SIG-M5 treated with dmso at 0.1 percent for 504 hours (cell line): Measurements from ENCODE around the gene HIRIP3.

Experiments
- DNase-seq: peaks from one replicate; lab custom pipeline; 2025; ENCODE audit not compliant: unreplicated experiment; lab: John Stamatoyannopoulos, UW

HIRIP3 gene

DNA sequence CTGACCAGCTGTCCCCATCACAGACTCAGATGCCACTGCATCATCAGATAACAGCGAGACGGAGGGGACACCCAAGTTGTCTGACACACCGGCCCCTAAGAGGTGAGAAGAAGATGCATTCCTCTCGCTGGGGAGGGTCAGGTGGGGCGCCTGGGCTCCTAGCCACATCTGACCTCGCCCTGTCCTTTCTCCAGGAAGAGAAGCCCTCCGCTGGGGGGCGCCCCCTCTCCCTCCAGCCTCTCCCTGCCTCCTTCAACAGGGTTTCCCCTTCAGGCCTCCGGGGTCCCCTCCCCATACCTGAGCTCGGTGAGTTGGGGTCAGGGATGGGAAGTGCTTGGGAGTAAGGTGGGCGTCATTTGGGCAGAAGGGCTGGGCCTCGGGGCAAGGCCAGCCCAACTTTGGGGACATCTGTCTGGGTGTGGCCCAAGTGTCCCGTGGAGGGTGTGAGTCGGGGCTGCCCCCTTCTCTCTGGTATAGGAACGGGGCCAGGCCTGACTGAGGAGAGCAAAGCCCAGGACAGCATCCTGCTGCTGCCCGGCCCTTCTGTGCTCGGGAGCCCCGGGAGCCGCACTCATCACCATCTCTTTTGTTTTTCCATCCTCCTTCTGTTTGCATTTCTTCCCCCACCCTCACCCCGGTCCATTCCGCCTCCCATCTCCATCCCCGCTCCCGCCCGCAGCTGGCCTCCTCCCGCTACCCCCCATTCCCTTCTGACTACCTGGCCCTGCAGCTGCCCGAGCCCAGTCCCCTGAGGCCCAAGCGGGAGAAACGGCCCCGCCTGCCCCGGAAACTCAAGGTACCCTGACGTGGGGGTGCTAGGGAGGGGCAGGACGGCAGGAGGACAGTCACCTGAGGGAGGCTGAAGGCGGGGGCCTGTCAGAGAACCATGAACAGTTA is 5.6 kb upstream of the HIRIP3 start:
- DNase-seq, result no peak

DNA sequence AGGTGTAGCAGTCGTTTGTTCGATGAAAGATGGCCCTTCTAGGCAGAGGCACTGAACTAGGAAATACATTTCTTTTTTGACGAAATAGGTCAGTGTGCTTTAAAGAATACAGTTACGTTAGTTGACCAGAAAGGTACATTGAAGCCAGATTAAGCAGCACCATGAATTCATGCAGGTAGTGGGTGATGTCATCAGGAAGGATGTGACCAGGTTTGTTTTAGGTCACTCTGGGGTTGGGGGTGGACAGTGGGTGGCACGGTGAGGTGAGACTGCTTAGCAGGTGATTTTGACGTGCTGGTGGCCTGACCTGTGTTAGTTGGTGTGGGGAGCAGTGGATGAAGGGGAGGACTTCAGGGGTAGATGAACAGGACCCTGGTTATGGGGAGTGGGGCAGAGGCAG is 4.2 kb upstream of the HIRIP3 start:
- DNase-seq, result no peak

DNA sequence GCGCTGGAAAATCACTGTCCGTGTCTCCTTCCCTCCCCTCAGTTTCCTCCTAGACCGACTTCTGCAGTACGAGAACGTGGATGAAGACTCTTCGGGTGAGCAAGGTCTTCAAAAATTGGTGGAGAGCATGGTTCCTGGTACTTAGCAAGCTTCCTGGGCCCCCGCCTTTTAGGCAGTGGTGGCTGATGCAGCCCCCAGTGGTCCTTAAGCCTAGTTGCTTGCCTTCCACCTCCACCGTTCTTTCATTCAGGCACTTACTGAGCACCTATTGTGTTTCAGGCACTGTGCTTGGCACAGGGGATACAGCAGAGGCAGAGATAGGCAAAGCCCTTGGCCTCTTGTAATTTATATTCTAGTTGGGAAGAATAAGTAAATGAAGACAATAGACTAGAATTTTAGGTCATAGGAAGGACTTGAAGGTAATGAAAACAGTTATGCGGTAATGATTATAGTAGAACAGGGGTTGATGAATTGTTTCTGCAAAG is 1.4 kb upstream of the HIRIP3 start:
- DNase-seq, result no peak

DNA sequence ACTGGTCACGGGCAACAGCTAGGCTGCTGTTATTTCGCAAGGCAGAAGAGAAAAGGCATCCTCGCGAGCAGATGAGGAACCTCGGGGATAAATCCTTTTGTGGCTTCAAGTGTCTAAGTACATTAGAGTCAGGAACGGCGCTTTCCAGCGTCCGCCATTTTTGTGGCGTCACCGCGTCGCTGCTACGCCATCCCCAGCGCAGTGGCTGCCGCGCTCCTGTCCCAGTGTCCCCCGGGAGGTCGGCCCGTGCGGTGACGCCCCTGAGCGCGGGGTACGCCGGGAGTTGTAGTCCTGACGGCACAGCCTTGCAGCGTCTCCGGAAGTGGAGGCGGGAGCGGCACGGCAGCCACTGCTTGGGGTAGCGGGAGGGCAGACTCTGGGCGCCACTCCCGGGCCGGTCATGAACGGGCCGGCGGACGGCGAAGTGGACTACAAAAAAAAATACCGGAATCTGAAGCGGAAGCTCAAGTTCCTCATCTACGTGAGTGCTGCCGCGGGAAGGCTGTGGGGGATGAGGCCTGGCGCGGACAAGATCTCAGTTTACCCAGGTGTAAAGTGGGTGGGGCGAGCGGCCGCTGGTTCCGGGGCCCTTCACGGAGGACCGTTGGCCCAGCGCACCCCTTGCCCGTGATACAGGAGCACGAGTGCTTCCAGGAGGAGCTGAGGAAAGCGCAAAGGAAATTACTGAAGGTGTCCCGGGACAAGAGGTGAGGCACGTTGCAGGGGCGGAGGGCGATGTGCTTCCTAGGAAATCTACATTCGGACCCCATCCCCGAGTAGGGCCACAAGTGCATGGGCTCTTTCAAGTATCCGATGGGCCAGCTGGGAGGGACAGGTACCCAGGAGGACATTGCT is 721 bp upstream of the HIRIP3 start, which contains the start of gene INO80E:
TSS of gene INO80E (plus strand) at position 331 of the 855 bp plus-strand sequence. CDS start at position 401, 70 bp downstream.
- peak; percentile 95 for DNase-seq

DNA sequence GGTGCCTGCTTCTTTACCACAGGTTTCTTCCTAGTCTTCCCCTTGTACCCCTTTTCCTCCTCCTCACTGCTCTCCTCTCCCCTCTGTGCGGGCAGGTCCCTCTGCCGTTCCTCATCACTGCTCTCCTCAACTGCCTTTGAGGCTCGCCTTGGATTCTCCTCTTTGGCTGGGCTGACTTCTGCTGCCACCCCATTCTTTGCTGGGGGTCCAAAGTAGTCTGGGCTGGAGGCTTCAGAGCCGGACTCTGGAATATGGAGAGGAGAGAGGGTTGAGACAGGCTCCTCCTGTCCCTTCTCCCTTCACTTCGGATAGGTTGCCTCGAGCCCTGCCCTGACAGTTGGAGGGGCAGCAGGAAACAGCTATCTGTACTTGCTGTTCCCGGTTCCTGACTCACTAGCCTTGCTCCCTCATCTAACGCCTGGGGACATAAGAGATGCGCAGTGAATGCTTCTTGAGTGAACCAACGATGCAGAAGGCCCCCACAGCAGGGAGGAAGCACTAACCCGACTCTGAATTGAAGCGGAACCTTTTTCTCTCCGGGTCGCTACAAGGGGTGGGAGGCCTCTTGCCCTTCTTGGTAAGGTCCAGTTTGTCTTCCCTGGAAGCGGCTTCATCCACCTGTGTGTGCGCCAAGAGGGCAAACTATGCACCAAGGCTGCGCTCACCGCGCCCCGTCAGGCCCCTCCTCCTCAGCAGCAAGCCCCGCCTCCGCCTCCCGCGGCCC is 655 bp downstream of the HIRIP3 start:
- peak; percentile 34 for DNase-seq

DNA sequence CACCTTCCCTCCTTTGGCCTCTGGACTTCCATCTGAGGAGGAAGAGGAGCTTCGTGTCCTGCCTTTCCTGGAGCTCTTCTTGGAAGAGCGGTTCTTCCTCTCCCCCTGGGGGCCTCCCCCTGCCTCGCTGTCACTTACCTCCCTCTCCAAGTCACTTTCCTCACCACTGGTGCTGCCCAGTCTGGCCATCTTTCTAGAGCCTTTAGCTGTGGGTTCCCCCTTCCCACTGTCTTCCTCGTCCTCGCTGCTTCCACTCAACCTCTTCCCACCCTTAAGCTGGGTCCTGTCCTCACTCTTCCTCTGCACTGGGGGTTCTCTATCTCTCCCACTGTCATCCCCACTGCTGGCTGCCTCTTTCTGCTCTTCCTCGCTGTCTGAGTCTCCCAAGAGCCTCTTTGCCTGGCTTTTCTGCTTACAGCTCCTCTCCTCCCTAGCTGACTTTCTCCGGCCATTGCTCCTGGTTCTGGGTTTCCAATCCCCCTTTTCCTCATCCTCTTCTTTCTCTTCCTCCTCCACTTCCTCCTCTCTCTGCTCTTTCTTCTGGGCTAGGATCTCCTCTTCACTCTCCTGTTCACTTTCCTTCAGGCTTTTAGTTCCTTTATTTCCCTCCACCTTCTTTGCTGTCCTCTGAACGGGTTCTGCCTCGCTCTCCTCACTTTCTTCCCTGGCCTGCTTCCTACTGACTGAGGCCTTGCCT is 1.4 kb downstream of the HIRIP3 start:
- DNase-seq, result no peak

DNA sequence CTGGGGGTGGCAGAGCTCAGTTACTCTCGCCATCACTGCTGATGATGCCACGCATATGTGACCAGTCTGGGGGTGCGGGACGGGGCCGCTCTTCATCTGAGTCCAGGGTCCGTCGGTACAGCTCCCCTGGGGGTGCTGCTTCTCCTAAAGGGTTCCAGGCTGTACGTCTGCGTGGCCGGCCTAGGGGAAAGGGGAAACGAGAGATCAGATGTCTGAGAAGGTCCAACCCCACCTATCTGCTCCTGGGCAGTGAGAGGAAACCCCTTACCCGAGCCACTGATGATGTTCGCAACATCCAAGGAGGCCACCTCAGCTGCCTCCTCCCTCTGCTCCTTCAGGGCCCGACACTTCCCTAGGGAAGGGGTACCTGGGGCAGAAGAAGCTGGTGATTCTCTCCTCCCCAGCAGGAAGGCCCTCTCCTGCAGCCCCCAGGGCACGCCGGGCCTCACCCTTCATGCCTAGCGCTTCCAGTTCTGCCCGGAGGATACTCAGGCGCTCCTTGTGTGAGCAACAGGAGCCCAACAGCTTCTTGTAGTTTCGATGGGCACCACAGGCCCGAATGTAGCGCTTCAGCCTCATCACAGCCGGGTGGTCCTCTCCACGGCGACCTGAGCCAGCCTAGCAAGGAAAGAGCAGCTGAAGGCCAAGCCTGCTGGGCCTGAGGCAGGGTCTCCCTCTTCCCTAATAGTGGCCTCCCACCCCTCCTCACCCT is 2.1 kb downstream of the HIRIP3 start:
- no peak for DNase-seq

DNA sequence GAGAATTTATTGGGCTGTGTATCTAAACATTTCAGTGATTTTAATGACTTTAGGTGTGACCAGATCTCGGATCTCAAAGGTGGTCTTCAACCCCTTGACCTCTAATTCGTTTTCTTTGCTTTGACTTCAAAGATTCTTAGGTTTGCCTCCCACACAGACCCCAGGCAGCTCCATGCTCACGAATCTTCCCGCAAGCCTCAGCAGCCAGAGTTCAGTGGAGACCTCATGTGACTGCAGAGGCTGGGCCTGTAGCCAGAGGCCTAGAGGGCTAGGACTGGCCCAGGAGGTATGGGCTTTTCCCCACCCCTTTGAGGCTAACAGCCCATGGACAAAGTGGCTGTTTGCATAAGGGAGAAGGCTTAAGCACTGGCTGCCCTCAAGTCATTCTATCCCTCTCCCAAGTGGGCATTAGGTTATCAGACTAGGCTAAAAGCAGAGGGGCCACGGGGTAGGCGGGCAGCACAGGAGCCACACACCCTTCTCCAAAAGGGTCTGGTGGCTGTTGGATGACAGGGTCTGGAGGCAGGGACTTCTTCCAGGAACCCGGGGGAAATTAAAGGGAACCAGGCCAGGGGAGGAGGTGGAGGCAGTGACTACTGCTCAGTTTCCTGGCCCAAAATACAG is 3.0 kb downstream of the HIRIP3 start:
- DNase-seq, result no peak

DNA sequence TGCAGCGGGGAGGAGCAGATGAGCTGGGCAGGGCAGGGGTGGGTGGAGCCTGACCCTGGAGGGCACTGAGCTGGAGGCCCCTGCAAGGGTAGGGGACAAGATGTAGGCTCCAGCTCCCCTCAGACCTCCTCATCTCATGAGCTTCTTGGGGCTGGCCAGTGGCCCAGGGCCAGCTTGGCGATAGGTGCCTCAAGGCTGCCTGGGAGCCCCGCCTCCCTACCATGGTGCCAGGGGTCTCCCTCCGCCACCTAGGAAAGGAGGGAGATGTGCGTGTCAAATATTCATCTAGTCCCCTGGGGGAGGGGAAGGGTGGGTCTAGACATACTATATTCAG is 3.9 kb downstream of the HIRIP3 start:
- DNase-seq, result no peak

DNA sequence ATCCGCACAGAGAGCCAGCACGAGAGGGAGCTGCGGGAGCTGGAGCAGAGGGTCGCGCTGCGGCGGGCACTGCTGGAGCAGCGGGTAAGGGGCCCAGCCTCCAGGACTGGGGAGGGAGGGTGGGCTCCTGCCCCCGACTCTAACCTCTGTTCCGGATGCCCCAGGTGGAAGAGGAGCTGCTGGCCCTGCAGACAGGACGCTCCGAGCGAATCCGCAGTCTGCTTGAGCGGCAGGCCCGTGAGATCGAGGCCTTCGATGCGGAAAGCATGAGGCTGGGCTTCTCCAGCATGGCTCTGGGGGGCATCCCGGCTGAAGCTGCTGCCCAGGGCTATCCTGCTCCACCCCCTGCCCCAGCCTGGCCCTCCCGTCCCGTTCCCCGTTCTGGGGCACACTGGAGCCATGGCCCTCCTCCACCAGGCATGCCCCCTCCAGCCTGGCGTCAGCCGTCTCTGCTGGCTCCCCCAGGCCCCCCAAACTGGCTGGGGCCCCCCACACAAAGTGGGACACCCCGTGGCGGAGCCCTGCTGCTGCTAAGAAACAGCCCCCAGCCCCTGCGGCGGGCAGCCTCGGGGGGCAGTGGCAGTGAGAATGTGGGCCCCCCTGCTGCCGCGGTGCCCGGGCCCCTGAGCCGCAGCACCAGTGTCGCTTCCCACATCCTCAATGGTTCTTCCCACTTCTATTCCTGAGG is 4.4 kb downstream of the HIRIP3 start:
- no peak for DNase-seq

DNA sequence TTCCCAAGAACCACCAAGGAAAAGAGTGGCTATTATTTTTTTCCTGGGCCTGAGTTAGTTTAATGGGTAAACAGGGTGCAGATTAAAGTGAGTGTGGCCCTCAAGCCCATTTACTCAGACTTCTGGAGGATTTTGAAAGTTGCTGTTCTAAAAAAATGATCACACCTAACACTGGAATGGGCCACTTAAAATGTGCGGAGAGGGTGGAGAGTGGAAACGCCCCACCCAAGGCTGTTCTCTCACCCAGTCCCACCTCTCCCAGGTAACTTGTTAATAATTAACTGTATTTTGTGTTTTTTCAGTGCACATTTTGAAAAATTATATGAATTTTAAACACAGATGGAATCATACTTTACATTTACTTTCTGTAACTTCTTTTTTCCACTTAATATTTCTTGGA is 5.4 kb downstream of the HIRIP3 start:
- no peak for DNase-seq

DNA sequence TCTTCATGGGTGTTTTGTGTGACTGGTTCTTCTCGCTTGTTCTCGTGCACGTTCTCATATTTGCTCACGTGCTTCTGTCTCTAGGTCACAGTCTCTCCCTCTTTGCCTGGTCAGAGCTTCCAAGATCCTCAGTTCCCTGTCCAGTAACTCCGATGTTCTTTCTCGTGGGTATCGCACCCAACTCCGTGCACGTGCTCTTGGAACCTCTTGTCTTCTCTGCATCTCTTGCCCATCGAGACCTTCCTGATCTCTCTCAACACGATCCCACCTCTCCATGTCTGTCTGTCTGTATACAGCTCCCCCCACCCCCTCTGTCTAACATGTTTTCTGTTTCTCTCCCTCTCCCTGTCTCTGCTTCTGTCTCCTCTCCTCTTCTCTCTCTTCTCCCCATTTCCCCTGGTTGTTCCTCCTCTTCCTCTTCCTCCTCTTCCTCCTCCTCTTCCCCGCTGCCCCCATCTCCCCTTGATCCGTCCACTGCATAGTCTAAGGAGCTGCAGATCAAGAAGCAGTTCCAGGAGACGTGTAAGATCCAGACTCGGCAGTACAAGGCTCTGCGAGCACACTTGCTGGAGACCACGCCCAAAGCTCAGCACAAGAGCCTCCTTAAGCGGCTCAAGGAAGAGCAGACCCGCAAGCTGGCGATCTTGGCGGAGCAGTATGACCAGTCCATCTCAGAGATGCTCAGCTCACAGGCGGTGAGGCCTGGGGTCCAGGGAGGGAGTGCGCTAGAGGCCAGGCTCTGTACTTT is 6.1 kb downstream of the HIRIP3 start:
- no peak for DNase-seq

DNA sequence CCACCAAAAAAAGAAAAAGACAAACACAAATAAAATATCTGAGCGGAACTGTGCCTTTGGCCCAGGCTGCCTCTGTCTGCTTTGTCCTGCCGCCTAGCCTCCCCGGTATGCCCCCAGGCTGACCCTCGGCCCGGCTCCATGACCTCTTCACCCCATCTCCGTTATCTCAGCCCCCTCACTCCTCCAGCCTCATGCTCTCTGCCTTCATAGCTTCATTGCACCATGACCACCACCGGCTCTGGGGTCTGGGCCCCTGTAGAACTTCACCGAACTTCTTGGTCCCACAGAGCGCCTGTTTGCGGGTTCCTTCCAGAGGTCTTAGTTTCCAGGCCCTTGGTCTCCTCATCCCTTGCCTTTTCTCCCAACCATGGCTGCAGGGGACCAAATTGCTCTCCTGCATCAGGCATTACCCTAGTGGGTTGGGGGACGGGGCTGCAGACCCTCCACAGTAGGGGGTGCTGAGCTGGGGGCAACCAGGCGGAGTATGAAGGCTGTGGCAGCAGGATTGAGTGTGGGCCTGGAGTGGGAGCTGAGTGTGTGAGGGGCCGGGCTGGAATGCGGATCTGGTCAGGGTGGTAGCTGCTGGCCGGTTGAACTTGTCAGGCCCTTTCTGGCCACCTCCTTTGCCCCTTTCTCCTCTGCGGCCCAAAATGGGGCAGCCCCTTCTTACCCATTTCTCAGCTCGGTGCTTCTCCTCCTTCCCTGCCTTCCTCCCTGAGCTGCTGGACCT is 6.9 kb downstream of the HIRIP3 start:
- DNase-seq, result no peak

DNA sequence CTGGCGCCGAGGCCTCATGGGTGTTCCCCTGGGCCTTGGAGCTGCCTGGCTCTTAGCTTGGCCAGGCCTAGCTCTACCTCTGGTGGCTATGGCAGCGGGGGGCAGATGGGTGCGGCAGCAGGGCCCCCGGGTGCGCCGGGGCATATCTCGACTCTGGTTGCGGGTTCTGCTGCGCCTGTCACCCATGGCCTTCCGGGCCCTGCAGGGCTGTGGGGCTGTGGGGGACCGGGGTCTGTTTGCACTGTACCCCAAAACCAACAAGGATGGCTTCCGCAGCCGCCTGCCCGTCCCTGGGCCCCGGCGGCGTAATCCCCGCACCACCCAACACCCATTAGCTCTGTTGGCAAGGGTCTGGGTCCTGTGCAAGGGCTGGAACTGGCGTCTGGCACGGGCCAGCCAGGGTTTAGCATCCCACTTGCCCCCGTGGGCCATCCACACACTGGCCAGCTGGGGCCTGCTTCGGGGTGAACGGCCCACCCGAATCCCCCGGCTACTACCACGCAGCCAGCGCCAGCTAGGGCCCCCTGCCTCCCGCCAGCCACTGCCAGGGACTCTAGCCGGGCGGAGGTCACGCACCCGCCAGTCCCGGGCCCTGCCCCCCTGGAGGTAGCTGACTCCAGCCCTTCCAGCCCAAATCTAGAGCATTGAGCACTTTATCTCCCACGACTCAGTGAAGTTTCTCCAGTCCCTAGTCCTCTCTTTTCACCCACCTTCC is 7.9 kb downstream of the HIRIP3 start:
- DNase-seq, result no peak

DNA sequence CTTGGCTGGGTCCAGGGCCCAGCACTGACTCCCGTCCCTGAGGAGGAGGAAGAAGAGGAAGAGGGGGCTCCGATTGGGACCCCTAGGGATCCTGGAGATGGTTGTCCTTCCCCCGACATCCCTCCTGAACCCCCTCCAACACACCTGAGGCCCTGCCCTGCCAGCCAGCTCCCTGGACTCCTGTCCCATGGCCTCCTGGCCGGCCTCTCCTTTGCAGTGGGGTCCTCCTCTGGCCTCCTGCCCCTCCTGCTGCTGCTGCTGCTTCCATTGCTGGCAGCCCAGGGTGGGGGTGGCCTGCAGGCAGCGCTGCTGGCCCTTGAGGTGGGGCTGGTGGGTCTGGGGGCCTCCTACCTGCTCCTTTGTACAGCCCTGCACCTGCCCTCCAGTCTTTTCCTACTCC is 8.5 kb downstream of the HIRIP3 start:
- no peak for DNase-seq

DNA sequence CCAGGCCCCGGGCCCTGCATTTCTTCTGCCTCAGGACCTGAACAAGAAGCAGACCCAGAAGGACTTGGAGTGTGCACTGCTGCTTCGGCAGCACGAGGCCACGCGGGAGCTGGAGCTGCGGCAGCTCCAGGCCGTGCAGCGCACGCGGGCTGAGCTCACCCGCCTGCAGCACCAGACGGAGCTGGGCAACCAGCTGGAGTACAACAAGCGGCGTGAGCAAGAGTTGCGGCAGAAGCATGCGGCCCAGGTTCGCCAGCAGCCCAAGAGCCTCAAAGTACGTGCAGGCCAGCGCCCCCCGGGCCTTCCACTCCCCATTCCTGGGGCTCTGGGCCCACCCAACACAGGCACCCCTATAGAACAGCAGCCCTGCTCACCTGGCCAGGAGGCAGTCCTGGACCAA is 9.2 kb downstream of the HIRIP3 start:
- DNase-seq, result no peak

DNA sequence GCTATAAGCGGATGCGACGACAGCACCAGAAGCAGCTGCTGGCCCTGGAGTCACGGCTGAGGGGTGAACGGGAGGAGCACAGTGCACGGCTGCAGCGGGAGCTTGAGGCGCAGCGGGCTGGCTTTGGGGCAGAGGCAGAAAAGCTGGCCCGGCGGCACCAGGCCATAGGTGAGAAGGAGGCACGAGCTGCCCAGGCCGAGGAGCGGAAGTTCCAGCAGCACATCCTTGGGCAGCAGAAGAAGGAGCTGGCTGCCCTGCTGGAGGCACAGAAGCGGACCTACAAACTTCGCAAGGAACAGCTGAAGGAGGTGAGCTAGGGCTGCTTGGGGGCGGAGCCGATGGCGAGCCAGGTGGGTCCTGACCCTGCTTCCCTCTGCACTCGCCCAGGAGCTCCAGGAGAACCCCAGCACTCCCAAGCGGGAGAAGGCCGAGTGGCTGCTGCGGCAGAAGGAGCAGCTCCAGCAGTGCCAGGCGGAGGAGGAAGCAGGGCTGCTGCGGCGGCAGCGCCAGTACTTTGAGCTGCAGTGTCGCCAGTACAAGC is 10.1 kb downstream of the HIRIP3 start:
- DNase-seq, result no peak
